Activated CD4-positive, CD25-positive, alpha-beta regulatory T cell treated with anti-CD3 and anti-CD28 coated beads, Interleukin-2, amount 50 U/mL, for 72 hours (primary cell): Measurements from ENCODE around the gene IKZF2.

ENCODE experiments used
- DNase-seq: peaks from one replicate; pipeline ENCODE4 v3.0.0; 2021

Gene IKZF2

DNA sequence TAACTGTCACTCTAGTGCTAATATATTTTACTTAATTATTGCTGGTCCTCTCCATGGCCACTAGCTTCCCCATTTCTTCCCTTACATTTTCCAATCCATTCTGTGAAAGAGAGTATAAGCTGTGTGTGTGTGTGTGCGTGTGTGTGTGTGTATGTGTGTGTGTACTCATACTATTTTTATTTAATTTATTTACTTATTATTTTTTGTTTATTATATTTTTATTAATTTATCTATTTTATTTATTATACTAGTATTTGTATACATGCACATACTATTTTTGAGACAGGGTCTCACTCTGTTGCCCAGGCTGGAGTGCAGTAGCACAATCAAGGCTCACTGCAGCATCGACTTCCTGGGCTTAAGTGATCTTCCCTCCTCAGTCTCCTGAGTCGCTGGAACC is 59.6 kb downstream of the IKZF2 start:
- no peak for DNase-seq

DNA sequence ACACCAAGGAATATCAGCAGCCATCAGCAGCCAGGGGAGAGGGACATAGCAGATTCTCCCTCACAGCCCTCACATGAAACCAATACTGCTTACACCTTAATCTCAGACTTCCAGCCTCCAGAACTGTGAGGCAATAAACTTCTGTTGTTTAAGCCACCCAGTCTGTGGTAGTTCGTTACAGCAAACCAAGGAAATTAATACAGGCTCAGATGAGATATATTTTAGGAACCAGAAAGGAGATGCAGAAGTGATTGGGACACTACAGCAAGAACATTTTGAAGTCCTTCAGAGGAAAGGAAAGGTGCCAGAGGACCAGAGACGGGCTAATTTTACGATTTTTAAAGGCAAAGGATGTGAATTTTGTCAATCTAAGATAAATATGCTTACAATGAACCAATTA is 60.6 kb downstream of the IKZF2 start:
- DNase-seq: no peak

DNA sequence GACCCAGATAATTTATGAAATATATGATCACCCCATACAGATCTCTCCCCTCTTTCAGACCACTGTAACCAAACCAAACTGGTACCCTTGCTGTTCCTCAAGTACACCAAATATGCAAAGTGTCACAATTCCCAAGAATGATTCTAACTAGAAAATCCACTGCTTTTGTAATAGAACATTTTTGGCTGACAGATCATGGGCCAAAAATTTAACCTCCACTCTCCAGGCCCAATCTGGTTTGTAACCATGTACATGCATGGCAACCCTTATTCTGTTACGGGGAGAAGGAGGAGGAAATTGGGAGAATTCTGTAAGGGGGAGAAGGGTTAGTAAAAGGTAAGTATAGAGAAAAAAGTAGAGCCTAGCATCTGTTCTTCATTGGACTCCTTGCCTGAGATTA is 62.0 kb downstream of the IKZF2 start:
- DNase-seq: no peak

DNA sequence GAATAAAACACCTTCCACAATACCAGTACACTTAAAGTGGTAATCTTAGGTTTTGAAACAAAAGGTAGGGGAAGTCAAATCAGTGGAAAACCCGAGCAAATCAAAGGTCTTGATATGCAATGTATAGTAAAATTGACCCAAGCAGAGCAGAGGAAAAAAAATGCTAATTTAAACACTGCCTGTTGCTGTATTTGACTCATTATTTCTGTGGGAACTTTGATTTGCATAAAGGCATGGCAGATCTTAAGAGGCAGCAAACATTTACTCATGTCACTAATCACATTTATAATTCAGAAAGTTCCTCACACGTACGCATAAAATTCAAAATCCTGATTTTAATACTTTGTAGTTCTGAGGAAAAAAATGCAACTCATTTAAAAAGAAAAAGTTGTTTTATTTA is 64.4 kb downstream of the IKZF2 start:
- no peak for DNase-seq

DNA sequence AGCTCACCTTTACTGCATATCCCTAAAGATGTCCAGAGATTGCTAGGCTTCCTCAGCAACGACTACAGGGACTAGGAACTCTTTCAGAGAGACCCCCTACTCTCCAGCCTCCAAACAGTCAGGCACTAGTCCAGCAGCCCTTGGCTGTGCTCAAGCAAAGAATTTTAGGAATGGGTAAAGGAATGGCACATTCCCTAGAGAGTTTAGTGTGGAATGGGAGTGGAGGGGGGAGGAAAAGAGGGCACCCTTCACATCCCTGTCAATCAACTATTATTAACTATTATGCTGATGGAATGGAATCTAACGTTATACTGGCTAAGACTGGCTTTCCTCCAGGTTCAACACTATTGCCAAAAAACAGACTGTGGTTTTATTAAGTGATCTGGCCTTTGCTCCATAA is 64.8 kb downstream of the IKZF2 start:
- DNase-seq: no peak

DNA sequence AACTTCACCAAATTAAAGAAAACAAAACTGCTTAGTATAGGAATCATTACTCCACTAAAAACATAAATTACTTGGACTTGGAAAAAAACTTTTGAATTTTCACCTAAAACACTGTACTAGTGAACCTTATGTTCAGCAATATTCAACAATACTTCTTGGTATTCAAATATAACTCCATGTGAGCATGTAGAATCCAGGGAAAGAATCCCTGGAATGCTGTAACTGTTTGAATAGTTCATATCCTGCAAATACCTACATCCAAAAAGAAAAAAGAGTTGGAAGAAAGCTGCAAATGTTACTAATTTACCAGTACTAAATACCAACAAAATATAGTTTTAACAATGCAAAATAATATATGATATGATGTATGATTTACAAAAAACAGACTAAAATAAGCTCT is 65.4 kb downstream of the IKZF2 start:
- no peak for DNase-seq

DNA sequence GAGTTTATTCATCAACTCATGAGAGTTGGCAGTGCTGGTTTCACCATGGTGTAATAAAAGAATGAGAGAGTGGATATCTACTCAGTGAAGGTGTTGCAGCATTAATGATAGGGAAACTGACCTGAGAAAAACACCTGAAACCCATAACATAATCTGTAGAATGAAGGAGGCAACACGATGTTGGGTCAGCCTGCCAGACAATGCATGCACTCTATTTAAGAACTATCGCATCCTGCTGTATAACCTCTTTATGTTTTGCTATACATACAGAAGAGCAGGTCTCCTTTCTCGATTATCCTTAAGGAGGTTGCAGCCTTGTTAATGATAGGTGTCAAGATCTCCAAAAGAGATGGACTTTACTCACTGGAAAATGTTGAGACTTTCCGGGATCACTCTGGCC is 65.9 kb downstream of the IKZF2 start:
- no peak for DNase-seq

DNA sequence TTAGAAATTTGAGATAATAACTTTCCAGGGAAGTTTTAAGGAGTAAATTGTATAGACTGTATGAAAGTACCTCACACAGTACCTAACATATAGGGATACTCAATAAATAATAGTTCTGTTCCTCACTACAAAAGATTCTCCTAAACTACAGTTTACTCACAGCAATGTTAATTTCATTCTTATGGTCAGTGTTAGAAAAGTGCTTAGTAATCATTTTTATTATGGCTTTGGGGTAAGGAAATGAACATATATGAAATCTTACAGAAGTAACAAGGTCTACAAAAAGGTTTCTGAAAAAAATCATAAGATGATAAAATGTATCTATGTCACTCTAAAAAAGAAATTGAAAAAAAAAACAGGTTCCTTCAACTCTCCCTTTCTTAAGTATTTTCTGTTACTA is 67.2 kb downstream of the IKZF2 start:
- no peak for DNase-seq

DNA sequence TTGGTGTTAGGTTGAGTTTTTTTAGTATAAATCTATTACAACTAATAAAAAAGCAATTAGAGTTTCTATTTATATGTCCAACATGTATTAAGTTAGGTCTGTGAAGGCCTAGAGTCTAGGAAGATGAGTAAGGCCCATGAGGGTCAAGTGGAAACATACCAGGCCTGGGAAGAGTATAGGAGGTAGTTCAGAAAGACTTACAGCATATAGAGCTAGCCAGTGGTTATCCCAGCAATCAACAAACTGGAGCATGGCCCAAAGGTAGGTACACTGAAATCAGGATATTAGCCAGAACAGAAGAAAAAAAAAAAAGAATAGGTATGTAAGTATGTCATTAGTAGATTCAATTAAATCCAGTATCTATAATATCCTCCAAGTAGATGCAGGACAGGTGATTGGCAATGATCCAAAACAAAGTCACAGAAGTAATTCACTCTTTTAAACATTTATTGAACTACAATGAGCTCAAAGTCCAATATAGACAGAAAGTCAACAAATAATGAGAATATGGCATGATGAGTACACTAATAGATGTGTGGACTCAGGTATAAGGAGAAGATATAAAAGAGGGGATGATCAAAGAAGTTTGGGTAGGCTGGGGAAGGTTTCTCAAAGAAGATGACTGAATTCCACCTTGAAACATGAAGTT is 70.3 kb downstream of the IKZF2 start:
- DNase-seq: no peak

DNA sequence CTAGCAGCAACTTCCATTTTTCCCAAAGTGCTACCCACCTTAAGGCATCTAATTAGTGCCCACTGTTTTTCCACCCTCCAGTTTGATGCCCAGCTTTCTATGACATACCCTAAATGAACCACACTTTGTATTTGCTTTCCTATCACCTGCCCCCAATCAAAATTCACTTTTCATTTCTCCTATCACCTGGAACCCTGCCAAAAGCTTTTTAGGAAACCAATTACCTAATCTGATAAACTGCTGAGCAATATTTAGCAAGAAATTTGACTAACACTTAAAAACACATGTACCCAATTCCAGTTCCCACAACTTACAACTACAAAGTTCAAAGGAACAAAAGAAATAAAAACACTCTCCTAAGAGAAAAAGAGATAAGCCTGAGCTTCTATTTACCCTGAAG is 71.7 kb downstream of the IKZF2 start:
- DNase-seq: no peak

DNA sequence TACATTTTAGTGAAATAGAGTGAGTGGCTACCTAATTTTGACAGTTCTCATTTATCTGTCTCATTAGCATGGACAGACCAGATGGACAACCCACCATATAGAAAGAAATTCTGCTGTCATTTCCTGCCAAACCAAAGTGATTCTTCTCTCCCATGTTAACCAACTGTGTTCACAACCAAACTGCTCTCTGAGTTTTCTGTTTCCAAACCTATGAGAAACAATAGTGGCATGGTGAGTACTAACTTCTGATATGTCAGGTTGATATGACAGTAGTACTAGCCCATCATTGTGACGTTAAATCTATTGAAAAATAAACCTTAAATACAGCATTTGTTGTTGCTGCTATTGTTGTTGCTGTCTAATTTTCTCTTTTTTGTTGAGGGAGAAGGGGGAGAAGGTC is 72.7 kb downstream of the IKZF2 start:
- no peak for DNase-seq

DNA sequence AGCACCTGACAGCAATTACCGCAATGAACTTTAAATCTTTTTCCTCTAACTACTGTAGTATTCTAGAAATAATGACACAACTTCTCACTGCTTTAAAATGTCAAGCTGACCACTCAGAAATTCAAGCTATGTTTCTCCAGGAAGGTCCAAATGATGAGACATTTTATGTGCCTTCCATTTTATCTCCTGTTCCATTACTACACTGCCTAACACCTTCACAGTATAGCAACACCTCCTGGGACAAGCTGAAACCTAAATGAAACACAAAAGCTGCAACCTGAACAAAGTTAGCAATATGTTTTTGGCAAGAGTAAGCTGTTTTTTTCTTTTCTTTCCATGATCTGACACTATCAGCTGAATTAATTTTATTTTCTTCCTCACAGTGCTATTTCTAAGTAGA is 81.9 kb downstream of the IKZF2 start:
- DNase-seq: no peak

DNA sequence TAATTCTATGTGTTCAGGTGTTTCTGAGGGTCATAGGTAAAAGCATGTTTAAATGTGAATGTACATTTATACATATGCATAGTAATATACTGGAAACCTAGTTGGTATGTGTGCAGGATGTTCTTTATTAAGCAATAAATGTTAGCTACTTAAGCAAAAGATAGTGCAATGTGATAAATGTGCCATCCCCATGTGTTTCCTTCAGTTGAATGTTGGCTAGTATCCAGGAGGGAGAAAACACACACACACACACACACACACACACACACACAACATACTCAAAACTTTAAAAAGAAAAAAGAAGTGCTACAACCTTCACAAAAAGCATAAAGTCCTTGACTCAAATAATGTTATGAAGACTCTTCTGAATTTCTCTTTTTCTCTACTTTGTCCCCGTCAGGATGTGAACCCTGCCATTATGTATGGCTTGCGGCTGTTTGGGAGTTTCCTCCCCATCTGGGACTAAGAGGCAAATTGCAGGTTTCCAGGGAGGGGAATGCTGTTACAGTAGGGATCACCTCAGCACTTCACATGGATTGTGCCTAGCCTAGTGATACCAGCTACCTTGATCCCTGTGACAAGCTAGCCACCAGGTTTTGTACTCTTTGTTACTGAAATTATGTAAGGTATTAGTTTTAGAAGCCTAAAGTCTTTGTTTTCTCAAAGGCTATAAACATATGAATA is 82.6 kb downstream of the IKZF2 start:
- no peak for DNase-seq

DNA sequence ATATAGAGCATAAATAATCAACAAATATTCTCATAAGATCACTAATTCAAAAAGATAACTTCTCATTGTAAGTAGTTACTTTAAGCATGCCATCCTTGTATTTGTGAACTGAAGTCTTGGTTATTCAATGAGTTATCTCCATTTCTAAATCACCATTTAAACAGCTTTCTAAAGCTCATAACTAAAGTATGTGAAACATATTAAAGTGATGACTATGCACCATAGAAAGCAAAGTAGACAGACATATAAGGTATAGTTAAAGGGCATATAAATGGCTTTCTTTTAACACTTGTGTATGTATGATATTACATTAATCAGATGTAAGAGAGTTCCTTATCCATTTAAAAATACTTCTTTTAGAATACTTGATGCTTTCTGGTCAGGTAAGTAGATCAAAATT is 83.5 kb downstream of the IKZF2 start:
- DNase-seq: no peak

DNA sequence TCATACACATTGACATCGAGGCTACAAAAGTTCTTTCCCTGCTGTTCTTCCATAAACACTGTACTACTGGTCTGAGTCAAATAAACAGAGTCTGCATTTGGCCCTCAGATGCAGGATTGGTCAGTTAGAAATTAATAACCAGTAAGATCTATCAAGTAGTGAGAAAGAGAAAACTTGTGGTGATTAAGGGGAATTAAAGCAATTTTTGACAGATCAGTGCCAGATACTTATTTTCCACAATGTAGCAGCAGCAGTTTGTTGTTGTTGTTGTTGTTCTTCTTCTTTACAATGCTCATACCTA is 85.0 kb downstream of the IKZF2 start:
- DNase-seq: no peak

DNA sequence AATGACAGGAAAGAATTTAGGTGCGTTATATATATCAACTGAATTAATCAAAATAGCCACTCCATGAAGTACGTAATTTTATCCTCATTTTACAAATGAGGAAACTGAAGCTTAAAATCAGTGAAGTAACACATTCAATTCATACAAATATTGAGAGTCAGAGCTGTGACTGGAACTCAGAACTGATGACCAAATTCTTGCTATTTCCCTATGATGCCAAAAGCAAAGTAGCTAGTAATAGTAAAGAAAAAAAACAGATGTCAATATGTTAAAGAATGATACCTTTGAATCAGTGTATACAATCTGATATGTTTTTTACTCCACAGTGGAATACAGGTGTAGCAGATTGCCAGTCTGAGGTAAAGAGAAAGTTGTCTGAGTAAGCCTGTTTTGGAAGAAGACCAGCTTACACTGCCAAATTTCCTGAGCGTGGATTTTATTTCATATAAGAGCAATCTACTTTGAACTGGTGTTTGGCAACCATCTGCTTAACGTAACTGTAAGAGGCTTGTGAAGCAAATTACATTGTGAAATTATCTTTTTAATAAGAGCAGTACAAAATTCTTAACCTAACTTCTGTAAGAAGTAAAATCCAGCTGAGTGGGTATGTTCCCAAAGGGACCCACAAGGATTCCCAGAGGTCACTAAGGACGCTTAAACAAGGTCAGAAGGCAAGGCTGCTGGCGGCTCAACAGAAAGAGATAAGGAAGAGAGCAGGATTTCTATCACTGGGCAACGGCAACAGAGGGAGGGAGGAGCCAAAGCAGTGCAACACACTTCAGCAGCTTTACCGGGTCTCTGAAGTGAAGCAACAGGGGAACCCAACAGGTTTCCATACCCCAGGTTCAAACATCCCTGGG is 85.6 kb downstream of the IKZF2 start:
- no peak for DNase-seq

DNA sequence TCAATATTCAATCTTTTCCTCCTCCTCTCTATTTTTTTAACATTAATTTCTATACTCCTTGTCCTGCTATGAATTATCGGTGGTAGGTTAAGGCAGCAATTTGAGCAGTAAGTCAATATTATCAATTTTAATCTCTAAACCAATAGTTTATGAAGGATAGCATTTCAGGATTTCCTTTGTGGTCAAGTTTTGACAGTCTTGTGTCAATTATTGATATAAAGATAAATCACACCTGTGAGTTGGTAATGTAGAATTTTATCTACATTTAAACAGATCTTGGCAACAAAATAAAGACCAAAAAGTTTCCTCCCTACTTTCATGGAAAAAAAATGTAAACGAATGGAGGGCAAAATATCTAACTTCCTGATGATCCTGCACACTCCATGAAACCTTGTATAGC is 87.3 kb downstream of the IKZF2 start:
- no peak for DNase-seq

DNA sequence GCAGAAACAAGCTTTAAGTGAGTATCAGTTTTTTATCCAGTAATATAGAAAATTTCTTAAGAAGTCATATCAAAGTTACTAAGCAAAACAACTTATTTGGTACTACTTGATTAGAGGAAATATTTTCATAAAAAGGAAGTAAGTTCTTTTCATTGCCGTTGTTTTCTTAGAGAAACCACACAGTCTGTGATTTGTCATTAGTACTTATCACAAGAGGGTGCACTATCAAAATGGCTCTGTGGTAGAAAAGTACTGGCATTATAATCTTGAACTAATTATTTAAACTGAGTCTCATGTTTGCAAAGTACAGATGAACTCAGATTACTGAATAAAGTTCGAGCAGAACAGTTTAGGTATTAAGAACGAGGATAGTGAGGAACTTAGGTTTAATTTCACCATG is 93.4 kb downstream of the IKZF2 start:
- no peak for DNase-seq

DNA sequence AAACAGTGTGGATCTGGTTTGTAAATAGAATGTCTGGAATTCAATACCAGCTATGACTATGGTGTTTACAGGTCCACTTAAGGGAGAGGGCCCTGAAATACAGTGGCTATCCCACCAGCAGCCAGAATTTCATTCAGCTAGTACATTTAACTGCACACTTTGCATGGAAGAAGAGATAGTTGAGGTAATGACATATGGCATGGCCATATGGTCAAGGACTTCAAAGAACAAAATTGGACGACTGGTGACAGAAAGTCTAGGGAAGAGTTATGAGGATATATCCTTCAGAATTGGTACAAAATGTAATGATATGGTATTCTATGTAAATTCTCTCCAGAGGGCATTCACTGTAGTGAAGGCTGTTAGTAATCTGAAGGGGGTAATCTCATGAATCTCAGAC is 105.0 kb downstream of the IKZF2 start:
- no peak for DNase-seq

DNA sequence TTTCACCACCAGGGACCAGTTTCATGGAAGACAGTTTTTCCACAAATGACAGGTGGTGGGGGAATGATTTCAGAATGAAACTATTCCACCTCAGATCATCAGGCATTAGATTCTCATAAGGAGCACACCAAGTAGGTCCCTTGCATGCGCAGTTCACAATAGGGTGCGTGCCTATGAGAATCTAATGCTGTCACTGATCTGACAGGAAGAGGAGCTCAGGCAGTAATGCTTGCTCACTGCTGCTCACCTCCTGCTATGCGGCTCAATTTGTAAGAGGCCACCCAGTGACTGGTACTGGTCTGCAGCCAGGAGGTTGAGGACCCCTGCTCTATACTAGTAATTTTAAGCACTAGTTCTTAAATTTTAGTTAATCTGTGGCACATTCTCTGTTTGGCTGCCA is 107.8 kb downstream of the IKZF2 start:
- no peak for DNase-seq

DNA sequence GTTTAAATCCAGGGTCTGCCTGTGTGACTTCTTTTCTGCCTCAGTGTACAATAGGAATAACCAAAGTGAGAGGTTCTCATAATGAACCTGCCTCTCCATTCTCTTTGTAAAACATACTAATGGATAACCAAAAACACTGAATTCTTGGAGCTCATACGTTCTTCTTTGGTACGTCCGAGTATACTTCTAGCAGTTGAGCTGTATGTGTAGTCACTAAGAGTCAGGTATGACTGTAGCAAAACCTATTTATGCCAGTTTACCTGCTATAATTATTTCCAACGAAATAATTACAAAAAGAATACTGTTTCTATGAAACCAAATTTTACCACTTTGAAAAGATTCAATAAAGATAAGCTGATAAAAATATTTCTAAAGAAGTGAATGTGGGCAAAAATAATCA is 109.2 kb downstream of the IKZF2 start:
- DNase-seq: no peak

DNA sequence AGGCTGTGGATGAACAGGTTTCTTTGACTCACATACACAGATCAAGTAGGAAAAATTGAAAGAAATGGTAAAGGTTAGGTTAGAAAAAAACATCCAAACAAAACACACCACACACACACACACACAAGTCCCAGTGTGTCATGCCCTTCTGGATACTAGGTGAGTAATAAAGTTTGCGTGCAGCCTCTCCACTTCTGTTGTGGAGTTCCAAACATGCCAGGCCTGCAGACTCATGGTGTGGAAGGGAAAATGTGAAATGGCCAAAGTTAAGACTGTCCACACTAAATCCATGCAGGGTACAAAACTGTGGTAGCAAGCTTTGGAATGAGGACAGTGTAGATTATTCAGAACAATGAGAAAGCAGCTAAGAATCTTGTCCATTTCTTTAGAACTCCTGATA is 114.6 kb downstream of the IKZF2 start:
- no peak for DNase-seq

DNA sequence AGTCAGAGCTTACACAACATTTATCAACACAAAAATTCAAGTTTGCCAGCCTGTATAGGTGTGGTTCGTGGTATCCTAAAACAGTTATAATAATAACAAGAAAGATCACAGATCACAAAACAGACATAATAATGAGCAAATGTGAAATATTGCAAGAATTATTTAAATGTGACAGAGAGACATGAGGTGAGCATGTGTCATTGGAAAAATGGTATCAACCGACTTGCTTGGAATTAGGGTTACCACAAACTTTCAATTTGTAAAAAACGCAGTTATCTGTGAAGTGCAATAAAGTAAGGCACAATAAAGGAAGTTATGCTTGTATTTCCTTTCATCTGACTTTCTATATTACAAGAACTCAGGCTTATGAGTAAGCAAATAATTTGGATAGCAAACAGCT is 116.8 kb downstream of the IKZF2 start:
- DNase-seq: no peak

DNA sequence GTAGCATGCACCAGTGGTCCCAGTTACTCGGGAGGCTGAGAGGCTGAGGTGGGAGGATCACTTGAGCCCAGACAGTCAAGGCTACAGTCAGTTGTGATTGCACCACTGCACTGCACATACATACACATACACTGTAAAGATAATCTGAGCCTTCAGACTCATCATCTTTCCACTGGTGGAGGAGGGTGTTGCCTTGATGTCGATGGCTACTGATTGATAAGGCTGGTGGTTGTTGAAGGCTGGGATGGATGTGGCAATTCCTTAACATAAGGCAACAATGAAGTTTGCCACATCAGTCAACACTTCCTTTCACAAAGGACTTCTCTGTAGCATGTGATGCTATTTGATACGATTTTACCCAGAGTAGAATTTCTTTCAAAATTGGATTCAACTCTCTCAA is 118.8 kb downstream of the IKZF2 start:
- no peak for DNase-seq

DNA sequence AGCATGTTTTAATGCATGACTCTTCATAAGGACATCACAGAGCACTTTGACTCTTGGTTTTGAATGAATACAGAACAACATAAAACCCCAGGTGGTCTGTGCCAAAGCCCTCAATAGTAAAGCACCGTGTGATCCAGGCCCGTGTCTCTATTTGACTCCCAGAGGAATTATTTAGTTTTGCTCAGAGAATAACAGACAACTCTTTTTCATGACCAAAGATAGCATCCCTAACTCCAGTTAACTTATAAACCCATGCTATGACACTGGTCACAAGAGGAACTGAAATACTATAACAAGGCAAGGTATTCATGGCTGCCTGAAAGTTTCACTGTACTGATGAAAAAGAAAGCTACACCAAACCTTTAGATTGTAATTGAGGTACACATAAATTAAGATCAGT is 128.4 kb downstream of the IKZF2 start:
- DNase-seq: no peak
